Keratinocyte (primary cell): Measurements from ENCODE around the gene DCP1A. TPM values are rescaled to one million over a fixed set of nuclear protein-coding genes. Genes with fewer than 3 reads are reported as not detected.

Source experiments
- DNase-seq: peaks from one replicate; pipeline ENCODE4 v3.0.0-alpha.2; 2011; ENCODE audit warnings: low read depth, missing footprints, low spot score
- FAIRE-seq: peaks from 2 replicates; lab custom pipeline; 2011; peaks lifted over from hg19 to GRCh38; lab: Jason Lieb, UNC
- H2AFZ ChIP-seq: 2 replicates; pipeline ENCODE4 v1.6.0; 2012; ENCODE audit warnings: low read length, control low read depth, inconsistent platforms; ENCODE audit not compliant: control insufficient read depth
- H3K27ac ChIP-seq: 2 replicates; pipeline ENCODE4 v1.5.1; 2011; ENCODE audit warnings: low read length; ENCODE audit not compliant: control insufficient read depth, insufficient read depth
- H3K27me3 ChIP-seq: 3 replicates; pipeline ENCODE4 v1.6.0; 2011; ENCODE audit warnings: low read length; ENCODE audit not compliant: control insufficient read depth, insufficient read depth; ENCODE audit errors: extremely low read depth
- H3K36me3 ChIP-seq, 2 experiments: 2 replicates in 1 of 2; 3 replicates in 1 of 2; pipeline ENCODE4 v1.5.1; 2011; ENCODE audit warnings: low read length in 2 of 2, mild to moderate bottlenecking in 1 of 2; ENCODE audit not compliant: control insufficient read depth in 2 of 2, insufficient read depth in 2 of 2; ENCODE audit errors: extremely low read depth in 1 of 2
- H3K4me1 ChIP-seq: 3 replicates; pipeline ENCODE4 v1.5.1; 2011; ENCODE audit warnings: low read length; ENCODE audit not compliant: control insufficient read depth, insufficient read depth; ENCODE audit errors: extremely low read depth
- H3K4me2 ChIP-seq: 3 replicates; pipeline ENCODE4 v1.6.0; 2011; ENCODE audit warnings: low read depth, low read length; ENCODE audit not compliant: control insufficient read depth, insufficient read depth; ENCODE audit errors: extremely low read depth
- H3K4me3 ChIP-seq, 3 experiments: fragments of 200-600 bp in 1 of 3; sonication (generic) in 1 of 3; 2 replicates in 2 of 3; 3 replicates in 1 of 3; pipeline ENCODE4 v1.5.1; 2011 to 2016; ENCODE audit warnings: low read length in 3 of 3, mild to moderate bottlenecking in 3 of 3, control low read depth in 2 of 3, inconsistent platforms in 1 of 3, low read depth in 1 of 3, mixed read lengths in 1 of 3, mixed run types in 1 of 3, moderate library complexity in 1 of 3; ENCODE audit not compliant: control insufficient read depth in 2 of 3, insufficient read depth in 2 of 3; ENCODE audit errors: extremely low read depth in 1 of 3
- H3K79me2 ChIP-seq: 2 replicates; pipeline ENCODE4 v1.6.0; 2012; ENCODE audit warnings: low read length; ENCODE audit not compliant: control insufficient read depth, insufficient read depth
- H3K9ac ChIP-seq: 3 replicates; pipeline ENCODE4 v1.6.0; 2011; ENCODE audit warnings: low read length; ENCODE audit not compliant: control insufficient read depth, insufficient read depth; ENCODE audit errors: extremely low read depth
- H3K9me1 ChIP-seq: 3 replicates; pipeline ENCODE4 v1.6.0; 2011; ENCODE audit warnings: low read length; ENCODE audit not compliant: control insufficient read depth, insufficient read depth; ENCODE audit errors: extremely low read depth
- H3K9me3 ChIP-seq: 2 replicates; pipeline ENCODE4 v1.5.1; 2012; ENCODE audit warnings: low read depth, low read length; ENCODE audit not compliant: control insufficient read depth
- H4K20me1 ChIP-seq: 3 replicates; pipeline ENCODE4 v1.6.0; 2011; ENCODE audit warnings: low read length; ENCODE audit not compliant: control insufficient read depth, insufficient read depth; ENCODE audit errors: extremely low read depth
- EZH2 ChIP-seq: IDR thresholded peaks from one replicate; pipeline ENCODE4 v1.6.1; 2012; ENCODE audit warnings: inconsistent platforms, mild to moderate bottlenecking, low read length, moderate library complexity
- dilution Hi-C: fragments of 300-500 bp; cut with MboI; formaldehyde crosslinking; loops from one replicate; pipeline ENCODE4 v1.7.0; 2020; ENCODE audit warnings: low sequenced_read_pairs; ENCODE audit not compliant: extremely low pct_ligation_motif_present
- polyA plus RNA-seq, 5 experiments: library from polyadenylated mRNA; depleted of rRNA in 3 of 5; stranded (reverse) in 3 of 5; stranded (forward) in 1 of 5; unstranded in 1 of 5; fragments of >200 nt; gene quantifications; 1 replicate in 1 of 5; 2 replicates in 3 of 5; 3 replicates in 1 of 5; pipeline versions ENCODE4 v1.2.1 to v1.2.3, GENCODE V29; 2011 to 2012; ENCODE audit warnings: missing spikeins in 2 of 5, low read depth in 1 of 5, low replicate concordance in 1 of 5
- TF ChIP-seq, protein P1 (sequence below), 3 experiments: IDR thresholded peaks in 1 of 3; conservative IDR thresholded peaks in 1 of 3; optimal IDR thresholded peaks in 1 of 3; 2 replicates in 2 of 3; 3 replicates in 1 of 3; pipeline versions ENCODE3 to v1.5.1; 2011; ENCODE audit warnings: low read length in 3 of 3, mild to moderate bottlenecking in 3 of 3, moderate library complexity in 2 of 3, control low read depth in 1 of 3, inconsistent platforms in 1 of 3; ENCODE audit not compliant: insufficient read depth in 2 of 3; ENCODE audit errors: extremely low read depth in 1 of 3

The DCP1A gene
- polyA plus RNA-seq, 1 donor (not counting 4 experiments of a cell fraction or from before 2014, with no cell fraction given), result 15.0 TPM

DNA sequence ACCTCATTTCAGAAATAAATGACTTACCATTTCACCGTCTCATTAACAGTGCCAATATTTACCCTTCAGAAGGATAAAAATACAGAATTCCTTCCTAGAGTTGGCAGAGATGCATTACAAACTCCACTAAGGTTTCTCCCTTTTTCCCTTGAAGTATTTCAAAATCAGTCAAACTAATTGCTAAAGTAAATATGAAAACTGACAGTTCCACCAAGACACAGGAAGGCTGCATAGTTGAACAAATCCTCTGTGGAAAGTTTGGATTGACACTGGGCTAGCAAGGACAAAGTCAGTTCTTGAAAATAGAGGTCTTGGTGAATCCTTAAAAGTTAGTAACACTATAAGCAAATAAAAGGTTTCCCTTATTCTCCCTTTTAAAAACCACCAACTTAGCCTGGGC lies 34.5 kb downstream of the DCP1A start:
- no peaks in the 10 kb centered on the region for H3K9me1 ChIP-seq
- FAIRE-seq (no peak), DNase-seq (no peak)
- H3K9ac ChIP-seq, result no peak overlapping the region
- no peaks in the 10 kb centered on the region for H3K9me3 ChIP-seq
- no peak overlapping the region for H2AFZ ChIP-seq
- H4K20me1 ChIP-seq, result no peaks in the 10 kb centered on the region
- peaks cover 7 to 8% of the 10 kb centered on the region in 2 experiments for H3K36me3 ChIP-seq
- peaks cover 2% of the 10 kb centered on the region for H3K79me2 ChIP-seq
- peaks cover 3% of the 10 kb centered on the region for H3K4me1 ChIP-seq
- H3K4me3 ChIP-seq, result no peak overlapping the region
- dilution Hi-C loops, result no loop called here
- TF ChIP-seq EZH2, result no peak
- TF ChIP-seq, protein P1, sequence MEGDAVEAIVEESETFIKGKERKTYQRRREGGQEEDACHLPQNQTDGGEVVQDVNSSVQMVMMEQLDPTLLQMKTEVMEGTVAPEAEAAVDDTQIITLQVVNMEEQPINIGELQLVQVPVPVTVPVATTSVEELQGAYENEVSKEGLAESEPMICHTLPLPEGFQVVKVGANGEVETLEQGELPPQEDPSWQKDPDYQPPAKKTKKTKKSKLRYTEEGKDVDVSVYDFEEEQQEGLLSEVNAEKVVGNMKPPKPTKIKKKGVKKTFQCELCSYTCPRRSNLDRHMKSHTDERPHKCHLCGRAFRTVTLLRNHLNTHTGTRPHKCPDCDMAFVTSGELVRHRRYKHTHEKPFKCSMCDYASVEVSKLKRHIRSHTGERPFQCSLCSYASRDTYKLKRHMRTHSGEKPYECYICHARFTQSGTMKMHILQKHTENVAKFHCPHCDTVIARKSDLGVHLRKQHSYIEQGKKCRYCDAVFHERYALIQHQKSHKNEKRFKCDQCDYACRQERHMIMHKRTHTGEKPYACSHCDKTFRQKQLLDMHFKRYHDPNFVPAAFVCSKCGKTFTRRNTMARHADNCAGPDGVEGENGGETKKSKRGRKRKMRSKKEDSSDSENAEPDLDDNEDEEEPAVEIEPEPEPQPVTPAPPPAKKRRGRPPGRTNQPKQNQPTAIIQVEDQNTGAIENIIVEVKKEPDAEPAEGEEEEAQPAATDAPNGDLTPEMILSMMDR (optimal IDR thresholded peaks at IDR 0.05 in 1 of 3, IDR thresholded peaks at IDR 0.05 in 1 of 3, conservative IDR thresholded peaks at IDR 0.05 in 1 of 3; ENCODE audit: extremely low read depth in 1 of 3, insufficient read depth in 2 of 3, low read length in 3 of 3), result no peak
- H3K27ac ChIP-seq, result no peak overlapping the region
- no peak overlapping the region for H3K4me2 ChIP-seq
- no peaks in the 10 kb centered on the region for H3K27me3 ChIP-seq

DNA sequence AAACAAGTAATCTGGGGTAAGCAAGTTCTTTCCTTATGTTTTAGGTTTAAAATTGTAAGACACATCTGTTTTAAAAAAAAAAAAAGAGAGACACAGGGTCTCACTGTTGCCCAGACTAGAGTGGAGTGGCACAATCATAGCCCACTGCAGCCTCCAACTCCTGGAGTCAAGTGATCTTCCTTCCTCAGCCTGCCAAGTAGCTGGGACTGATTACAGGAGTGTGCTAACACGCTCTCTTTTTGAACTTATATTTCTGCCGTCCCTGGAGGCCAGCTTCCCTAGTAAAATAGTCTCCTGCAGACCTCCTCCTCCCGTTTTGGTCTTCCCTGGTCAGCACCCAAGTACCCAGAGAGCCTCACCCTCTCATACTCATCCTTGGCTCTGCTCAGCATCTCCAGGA lies 35.5 kb downstream of the DCP1A start:
- Histone ChIP-seq H2AFZ (no peak overlapping the region), H4K20me1 (no peaks in the 10 kb centered on the region), H3K9ac (no peak overlapping the region), H3K9me3 (no peaks in the 10 kb centered on the region), H3K27ac (no peak overlapping the region), H3K27me3 (no peaks in the 10 kb centered on the region), H3K36me3 (peaks cover 7 to 8% of the 10 kb centered on the region in 2 experiments), H3K9me1 (no peaks in the 10 kb centered on the region), H3K4me3 (no peak overlapping the region), H3K4me1 (no peaks in the 10 kb centered on the region), H3K4me2 (no peak overlapping the region), H3K79me2 (no peaks in the 10 kb centered on the region)
- TF ChIP-seq, protein P1 (optimal IDR thresholded peaks at IDR 0.05 in 1 of 3, IDR thresholded peaks at IDR 0.05 in 1 of 3, conservative IDR thresholded peaks at IDR 0.05 in 1 of 3; ENCODE audit: extremely low read depth in 1 of 3, insufficient read depth in 2 of 3, low read length in 3 of 3), result no peak
- TF ChIP-seq EZH2, result no peak
- DNase-seq (no peak), FAIRE-seq (no peak)
- dilution Hi-C loops, result no loop called here
